Epithelial cell of esophagus (primary cell): ENCODE data around the gene PRDM16.

Experiments used
- DNase-seq: peaks from one replicate; pipeline ENCODE4 v3.0.0; 2010; ENCODE audit warnings: low read depth
- H3K4me3 ChIP-seq: 2 replicates; pipeline ENCODE4 v1.5.1; 2011; ENCODE audit warnings: mild to moderate bottlenecking, low read length, control low read depth
- TF ChIP-seq, protein P1 (sequence below): IDR thresholded peaks from 2 replicates; pipeline ENCODE4 v1.5.1; 2011; ENCODE audit warnings: low read depth, mild to moderate bottlenecking, low read length, control low read depth, inconsistent platforms; ENCODE audit not compliant: insufficient read depth; ENCODE audit errors: missing control alignments

The PRDM16 gene

DNA sequence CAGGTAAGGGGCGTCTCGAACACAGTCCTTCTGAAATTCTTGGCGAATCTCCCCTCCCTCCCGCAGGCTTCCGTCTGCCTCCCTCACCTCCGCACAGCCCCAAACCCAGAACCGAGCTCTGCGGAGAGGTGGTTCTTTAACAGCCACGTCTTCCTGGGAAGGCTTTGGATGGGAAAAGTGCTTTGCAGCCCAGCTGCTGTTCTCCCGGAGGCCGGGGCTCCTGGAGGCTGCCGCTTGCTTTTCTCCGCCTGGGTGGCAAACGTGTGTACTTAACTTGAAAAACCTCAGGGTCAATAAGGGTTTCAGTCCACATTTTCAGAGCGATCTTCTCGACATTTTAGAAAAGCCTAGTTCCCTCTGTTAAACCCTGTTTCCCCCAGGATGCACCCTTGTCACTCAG lies 109.3 kb downstream of the PRDM16 start:
- no peak for DNase-seq
- TF ChIP-seq, protein P1, sequence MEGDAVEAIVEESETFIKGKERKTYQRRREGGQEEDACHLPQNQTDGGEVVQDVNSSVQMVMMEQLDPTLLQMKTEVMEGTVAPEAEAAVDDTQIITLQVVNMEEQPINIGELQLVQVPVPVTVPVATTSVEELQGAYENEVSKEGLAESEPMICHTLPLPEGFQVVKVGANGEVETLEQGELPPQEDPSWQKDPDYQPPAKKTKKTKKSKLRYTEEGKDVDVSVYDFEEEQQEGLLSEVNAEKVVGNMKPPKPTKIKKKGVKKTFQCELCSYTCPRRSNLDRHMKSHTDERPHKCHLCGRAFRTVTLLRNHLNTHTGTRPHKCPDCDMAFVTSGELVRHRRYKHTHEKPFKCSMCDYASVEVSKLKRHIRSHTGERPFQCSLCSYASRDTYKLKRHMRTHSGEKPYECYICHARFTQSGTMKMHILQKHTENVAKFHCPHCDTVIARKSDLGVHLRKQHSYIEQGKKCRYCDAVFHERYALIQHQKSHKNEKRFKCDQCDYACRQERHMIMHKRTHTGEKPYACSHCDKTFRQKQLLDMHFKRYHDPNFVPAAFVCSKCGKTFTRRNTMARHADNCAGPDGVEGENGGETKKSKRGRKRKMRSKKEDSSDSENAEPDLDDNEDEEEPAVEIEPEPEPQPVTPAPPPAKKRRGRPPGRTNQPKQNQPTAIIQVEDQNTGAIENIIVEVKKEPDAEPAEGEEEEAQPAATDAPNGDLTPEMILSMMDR: no peak

DNA sequence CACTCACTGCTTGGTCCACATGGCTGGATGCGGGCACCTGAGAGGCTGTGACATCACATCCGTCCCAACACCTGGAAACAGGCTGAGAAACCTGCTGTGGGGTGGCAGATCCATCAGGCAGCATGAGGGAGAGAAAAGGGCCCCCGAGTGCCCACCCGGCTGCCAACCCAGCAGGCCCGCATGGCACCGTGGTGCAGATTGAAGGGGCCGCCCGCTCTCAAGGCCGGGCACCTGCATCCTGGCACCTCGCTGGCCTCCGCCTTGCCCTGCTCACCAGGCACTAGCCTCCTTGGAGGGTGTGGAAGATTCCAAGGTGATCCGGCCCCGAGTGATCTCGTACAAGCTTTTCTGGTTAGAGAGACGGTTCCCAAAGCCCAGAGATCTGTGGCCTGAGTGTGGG lies 110.5 kb downstream of the PRDM16 start:
- H3K4me3 ChIP-seq: no peak overlapping the region
- TF ChIP-seq, protein P1: no peak
- DNase-seq: no peak

More for the DNA sequence above, 109.3 kb downstream of the PRDM16 start:
- no peak overlapping the region for H3K4me3 ChIP-seq

DNA sequence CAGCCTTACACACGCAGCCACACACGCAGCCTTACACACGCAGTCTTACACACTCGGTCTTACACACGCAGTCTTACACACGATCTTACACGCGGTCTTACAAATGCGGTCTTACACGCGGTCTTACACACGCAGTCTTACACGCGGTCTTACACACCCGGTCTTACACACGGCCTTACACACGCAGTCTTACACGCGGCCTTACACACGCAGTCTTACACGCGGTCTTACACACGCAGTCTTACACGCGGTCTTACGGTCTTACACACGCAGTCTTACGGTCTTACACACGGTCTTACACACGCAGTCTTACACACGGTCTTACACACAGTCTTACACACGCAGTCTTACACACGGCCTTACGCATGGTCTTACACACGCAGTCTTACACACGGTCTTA lies 111.9 kb downstream of the PRDM16 start:
- no peak overlapping the region for H3K4me3 ChIP-seq
- DNase-seq: no peak
- TF ChIP-seq, protein P1: no peak

DNA sequence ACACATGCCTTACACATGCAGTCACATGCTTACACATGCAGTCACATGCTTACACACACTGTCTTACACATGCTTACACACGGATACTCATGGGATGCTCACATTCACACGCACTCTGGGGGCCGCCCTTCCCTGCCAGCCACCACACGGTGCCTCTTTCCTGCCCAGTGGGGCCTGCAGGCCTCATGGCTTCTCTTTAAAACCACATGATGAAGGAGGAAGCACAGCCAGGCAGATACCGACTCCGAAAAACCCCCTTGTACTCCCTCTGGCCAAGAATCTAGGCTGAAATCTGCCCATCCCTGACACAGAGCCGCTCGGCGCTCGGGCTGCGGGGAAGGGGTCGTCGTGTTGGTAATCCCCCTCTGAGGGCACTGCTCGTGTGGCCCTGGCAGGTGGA lies 113.0 kb downstream of the PRDM16 start:
- no peak for DNase-seq
- TF ChIP-seq, protein P1: no peak

DNA sequence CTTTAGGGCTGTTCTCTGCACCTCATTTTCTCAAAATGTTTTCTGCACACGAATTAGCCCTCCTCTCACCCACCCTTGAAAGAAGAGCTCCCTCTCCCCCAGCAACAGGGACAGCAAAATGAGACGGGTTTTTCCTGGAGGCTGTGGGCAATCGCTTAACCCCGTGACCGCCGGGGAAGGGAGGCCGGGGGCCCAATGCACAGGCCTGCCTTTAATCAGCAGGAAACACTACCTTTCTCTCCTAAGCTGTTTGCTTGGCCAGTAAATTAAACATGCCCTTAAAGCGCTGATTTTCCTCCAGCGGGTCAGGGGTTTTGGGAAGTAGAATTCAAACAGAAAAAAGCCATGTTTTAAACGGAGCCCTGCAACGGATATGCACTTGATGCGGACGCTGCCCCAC lies 114.4 kb downstream of the PRDM16 start:
- no peak overlapping the region for H3K4me3 ChIP-seq
- TF ChIP-seq, protein P1: no peak
- no peak for DNase-seq

More for the DNA sequence above, 113.0 kb downstream of the PRDM16 start:
- no peak overlapping the region for H3K4me3 ChIP-seq

- TF ChIP-seq, protein P1: no peak
- DNase-seq: no peak
- no peak overlapping the region for H3K4me3 ChIP-seq
Observed at GRCh38 chr1:3183813-3184212, 114.8 kb downstream of the PRDM16 start.

DNA sequence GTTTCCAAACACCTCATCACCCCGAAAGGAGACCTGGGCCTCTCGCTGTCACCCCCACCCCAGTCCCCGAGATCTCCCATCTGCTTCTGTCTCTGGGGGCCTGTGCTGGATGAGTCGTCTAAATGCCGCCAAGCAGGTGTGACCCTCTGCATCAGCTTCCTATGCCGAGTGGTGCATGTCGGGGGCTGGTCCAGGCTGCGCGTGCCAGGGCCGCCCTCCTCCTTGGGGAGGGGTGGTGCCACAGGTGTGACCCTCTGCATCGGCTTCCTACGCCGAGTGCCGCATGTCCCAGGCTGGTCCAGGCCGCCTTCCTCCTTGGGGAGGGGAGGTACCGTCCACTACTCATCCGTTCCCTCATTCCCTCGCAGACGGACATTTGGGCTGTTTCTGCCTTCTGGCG lies 115.7 kb downstream of the PRDM16 start:
- no peak for DNase-seq
- TF ChIP-seq, protein P1: no peak
- H3K4me3 ChIP-seq: no peak overlapping the region
